Trophoblast cell (in vitro differentiated cells and primary cell): ENCODE data around the gene ZNF502.

Experiments
- DNase-seq, 2 donors: peaks; one replicate each; pipeline ENCODE4 v3.0.0-alpha.2; 2016
- H2AFZ ChIP-seq: 2 replicates; pipeline ENCODE4 v1.6.1; 2013; ENCODE audit warnings: low read length, moderate library complexity, mild to moderate bottlenecking; ENCODE audit not compliant: insufficient read depth, poor library complexity
- H2AK5ac ChIP-seq: 2 replicates; pipeline ENCODE4 v1.6.1; 2013; ENCODE audit warnings: mild to moderate bottlenecking, low read length
- H2BK120ac ChIP-seq: 2 replicates; pipeline ENCODE4 v1.6.1; 2013; ENCODE audit warnings: low read length, mild to moderate bottlenecking, moderate library complexity; ENCODE audit not compliant: insufficient read depth, poor library complexity
- H2BK12ac ChIP-seq: 2 replicates; pipeline ENCODE4 v1.6.1; 2013; ENCODE audit warnings: mild to moderate bottlenecking, low read length, moderate library complexity
- H2BK5ac ChIP-seq: 2 replicates; pipeline ENCODE4 v1.6.1; 2013; ENCODE audit warnings: low read length, low read depth, moderate library complexity, mild to moderate bottlenecking; ENCODE audit not compliant: poor library complexity
- H3K14ac ChIP-seq: 2 replicates; pipeline ENCODE4 v1.6.1; 2013; ENCODE audit warnings: mild to moderate bottlenecking, low read length
- H3K18ac ChIP-seq: 2 replicates; pipeline ENCODE4 v1.6.1; 2013; ENCODE audit warnings: mild to moderate bottlenecking, low read length
- H3K23ac ChIP-seq: 2 replicates; pipeline ENCODE4 v1.6.1; 2013; ENCODE audit warnings: low read length
- H3K27ac ChIP-seq: 2 replicates; pipeline ENCODE4 v1.5.1; 2013; ENCODE audit warnings: low read depth, mild to moderate bottlenecking, inconsistent platforms, low read length, moderate library complexity
- H3K27me3 ChIP-seq: 2 replicates; pipeline ENCODE4 v1.6.1; 2013; ENCODE audit warnings: inconsistent platforms, mild to moderate bottlenecking, low read length, moderate library complexity; ENCODE audit not compliant: insufficient read depth
- H3K36me3 ChIP-seq, 2 experiments: 1 replicate in 1 of 2; 2 replicates in 1 of 2; pipeline ENCODE4 v1.6.1; 2013; ENCODE audit warnings: low read length in 2 of 2, mild to moderate bottlenecking in 2 of 2, moderate library complexity in 1 of 2; ENCODE audit not compliant: insufficient read depth in 2 of 2, control insufficient read depth in 1 of 2
- H3K4ac ChIP-seq: 2 replicates; pipeline ENCODE4 v1.6.1; 2013; ENCODE audit warnings: low read depth, mild to moderate bottlenecking, low read length, moderate library complexity
- H3K4me1 ChIP-seq, 2 experiments: 1 replicate in 1 of 2; 2 replicates in 1 of 2; pipeline ENCODE4 v1.6.1; 2013; ENCODE audit warnings: low read length in 2 of 2, mild to moderate bottlenecking in 2 of 2, moderate library complexity in 1 of 2; ENCODE audit not compliant: insufficient read depth in 2 of 2, control insufficient read depth in 1 of 2
- H3K4me2 ChIP-seq: 2 replicates; pipeline ENCODE4 v1.6.1; 2013; ENCODE audit warnings: inconsistent platforms, mild to moderate bottlenecking, low read length, moderate library complexity
- H3K4me3 ChIP-seq: 2 replicates; pipeline ENCODE4 v1.5.1; 2013; ENCODE audit warnings: mild to moderate bottlenecking, low read depth, low read length, inconsistent platforms
- H3K79me1 ChIP-seq: one replicate; pipeline ENCODE4 v1.6.1; 2013; ENCODE audit warnings: low read length
- H3K79me2 ChIP-seq: 2 replicates; pipeline ENCODE4 v1.6.1; 2013; ENCODE audit warnings: low read length, mild to moderate bottlenecking; ENCODE audit not compliant: control insufficient read depth, insufficient read depth, poor library complexity
- H3K9ac ChIP-seq: 2 replicates; pipeline ENCODE4 v1.6.1; 2013; ENCODE audit warnings: mild to moderate bottlenecking, low read length
- H3K9me3 ChIP-seq: 2 replicates; pipeline ENCODE4 v1.6.1; 2013; ENCODE audit warnings: low read depth, mild to moderate bottlenecking, control low read depth, inconsistent platforms, low read length; ENCODE audit not compliant: insufficient read depth
- H4K12ac ChIP-seq: 2 replicates; pipeline ENCODE4 v1.6.1; 2013; ENCODE audit warnings: low read depth, mild to moderate bottlenecking, low read length, moderate library complexity
- H4K8ac ChIP-seq: 2 replicates; pipeline ENCODE4 v1.6.1; 2013; ENCODE audit warnings: low read depth, mild to moderate bottlenecking, low read length, moderate library complexity
- H4K91ac ChIP-seq: one replicate; pipeline ENCODE4 v1.6.1; 2013; ENCODE audit warnings: low read depth, mild to moderate bottlenecking, low read length, moderate library complexity
- WGBS: extraction: QIAGEN DNeasy Blood & Tissue Kit; methylation state at CpG from one replicate; pipeline ENCODE4 v1.1.7; 2013; ENCODE audit warnings: missing lambda C conversion rate; ENCODE audit not compliant: insufficient read length, insufficient coverage; ENCODE audit errors: extremely low coverage; 5-methylcytosine and 5-hydroxymethylcytosine counted together

Gene ZNF502

DNA sequence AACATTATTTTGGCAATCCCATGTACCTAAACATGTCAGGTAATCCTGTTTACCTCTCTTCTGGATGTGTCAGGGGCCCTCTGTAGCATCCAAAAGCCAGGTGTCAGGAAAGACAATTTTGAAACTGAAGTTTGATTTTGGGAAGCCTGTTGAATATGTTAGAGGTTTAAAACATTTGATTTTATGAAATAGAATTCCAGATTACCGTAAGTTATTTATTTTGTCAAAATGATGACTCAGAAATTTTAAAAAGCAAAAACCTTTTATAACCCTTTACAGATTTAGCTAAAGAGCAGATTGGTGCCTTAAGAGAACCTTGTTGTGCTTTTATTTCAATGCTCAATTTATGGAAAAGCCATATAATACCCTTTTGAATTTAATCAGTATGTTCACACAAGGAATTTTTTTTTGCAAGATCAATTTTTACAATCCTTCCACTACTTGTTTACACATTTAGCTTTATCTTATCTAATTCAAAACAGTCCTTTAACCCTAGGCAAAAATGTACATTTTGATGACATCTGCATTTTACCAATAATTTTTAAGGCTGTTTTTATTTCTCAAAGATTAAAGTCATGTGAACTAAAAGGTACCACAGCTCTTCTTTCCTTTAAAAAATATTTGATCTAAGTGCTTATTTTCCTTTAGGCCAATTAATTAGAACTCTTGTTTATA lies 59.1 kb downstream of the ZNF502 start:
- Histone ChIP-seq H2BK12ac (no peak overlapping the region), H3K18ac (no peak overlapping the region), H3K79me2 (no peaks in the 10 kb centered on the region), H3K4me2 (no peak overlapping the region), H3K27ac (no peak overlapping the region), H3K23ac (no peak overlapping the region), H3K4me3 (no peak overlapping the region), H3K4ac (no peak overlapping the region), H3K36me3 (peaks cover 10 to 16% of the 10 kb centered on the region in 2 experiments), H3K27me3 (no peaks in the 10 kb centered on the region), H2AK5ac (no peak overlapping the region), H4K8ac (no peak overlapping the region), H3K14ac (no peak overlapping the region), H3K4me1 (no peaks in the 10 kb centered on the region), H3K9me3 (peaks cover 15% of the 10 kb centered on the region), H2BK120ac (no peak overlapping the region), H3K9ac (no peak overlapping the region), H4K91ac (no peak overlapping the region), H2AFZ (no peak overlapping the region), H3K79me1 (no peaks in the 10 kb centered on the region), H4K12ac (no peak overlapping the region), H2BK5ac (no peak overlapping the region)
- WGBS, result no CpG with 5 or more reads among the region's 1 CpG
- no peak for DNase-seq

DNA sequence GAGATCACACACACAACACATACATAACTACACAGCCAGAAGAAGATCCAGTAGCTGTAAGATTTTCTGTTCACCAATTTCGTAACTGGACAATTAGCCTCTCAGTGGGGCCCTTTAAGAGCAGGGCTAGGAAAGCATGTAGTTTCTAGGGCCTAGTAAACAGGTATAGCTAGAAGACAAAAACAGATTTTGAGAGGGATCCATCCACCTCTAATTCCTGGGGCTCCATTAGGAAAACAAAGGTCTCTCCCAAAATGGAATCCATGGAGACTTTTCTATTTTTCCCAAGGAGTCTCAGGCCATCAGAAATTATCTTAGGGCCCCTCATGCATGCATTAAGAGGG lies 59.6 kb downstream of the ZNF502 start:
- Histone ChIP-seq H3K23ac (no peak overlapping the region), H2BK120ac (no peak overlapping the region), H3K4me1 (no peaks in the 10 kb centered on the region), H3K79me1 (no peaks in the 10 kb centered on the region), H3K4ac (no peak overlapping the region), H3K9me3 (peaks cover 15% of the 10 kb centered on the region), H3K36me3 (peaks cover 11 to 16% of the 10 kb centered on the region in 2 experiments), H3K79me2 (no peaks in the 10 kb centered on the region), H2AFZ (no peak overlapping the region), H3K4me2 (no peak overlapping the region), H3K18ac (no peak overlapping the region), H4K91ac (no peak overlapping the region), H3K27ac (no peak overlapping the region), H2BK5ac (no peak overlapping the region), H2AK5ac (no peak overlapping the region), H4K8ac (no peak overlapping the region), H3K14ac (no peak overlapping the region), H3K4me3 (no peak overlapping the region), H2BK12ac (no peak overlapping the region), H3K27me3 (no peaks in the 10 kb centered on the region), H4K12ac (no peak overlapping the region), H3K9ac (no peak overlapping the region)
- WGBS, result no CpG with 5 or more reads among the region's 1 CpG
- DNase-seq, result no peak
